Sigmoid colon (tissue), 7 donors: ENCODE data around the gene EPHA10. TPM values are rescaled to one million over a fixed set of nuclear protein-coding genes. Genes with fewer than 3 reads are reported as not detected.

ENCODE experiments used
- DNase-seq: peaks from one replicate; pipeline ENCODE4 v3.0.0-alpha.2; 2019
- H3K27ac ChIP-seq, 4 donors: fragments of 200-600 bp; sonication (generic); one replicate each; pipeline ENCODE4 v1.5.1; 2016 to 2019; ENCODE audit warnings: mild to moderate bottlenecking in 1 of 4
- H3K27me3 ChIP-seq, 3 donors: fragments of 200-600 bp; sonication (generic); one replicate each; pipeline ENCODE4 v1.5.1; 2019; ENCODE audit warnings: mild to moderate bottlenecking in 1 of 3
- H3K36me3 ChIP-seq, 4 donors: fragments of 200-600 bp; sonication (generic); one replicate each; pipeline ENCODE4 v1.5.1; 2016 to 2019
- H3K4me1 ChIP-seq, 4 donors: fragments of 200-600 bp; sonication (generic); one replicate each; pipeline ENCODE4 v1.5.1; 2017 to 2019
- H3K4me3 ChIP-seq, 4 donors: fragments of 200-600 bp; sonication (generic); one replicate each; pipeline ENCODE4 v1.5.1; 2017 to 2019; ENCODE audit warnings: mild to moderate bottlenecking in 2 of 4, moderate library complexity in 1 of 4
- H3K9me3 ChIP-seq, 4 donors: fragments of 200-600 bp in 3 of 4; sonication (generic) in 3 of 4; one replicate each; pipeline versions ENCODE4 v1.5.1 to v1.6.1; 2013 to 2019
- EP300 ChIP-seq, 4 donors: sonication (generic); formaldehyde crosslinking; IDR thresholded peaks; one replicate each; pipeline ENCODE4 v1.6.1; 2017; ENCODE audit warnings: antibody characterized with exemption in 4 of 4
- POLR2A ChIP-seq, 2 donors: fragments of 450-650 bp; IDR thresholded peaks; one replicate each; pipeline ENCODE4 v1.6.1; 2016; ENCODE audit warnings: antibody characterized with exemption in 2 of 2, mild to moderate bottlenecking in 2 of 2, moderate library complexity in 2 of 2
- POLR2AphosphoS5 ChIP-seq, 4 donors: sonication (generic); formaldehyde crosslinking; IDR thresholded peaks; one replicate each; pipeline ENCODE4 v1.6.1; 2017; ENCODE audit warnings: antibody characterized with exemption in 4 of 4
- WGBS, 2 donors: extraction: QIAGEN DNeasy Blood & Tissue Kit; methylation state at CpG; one replicate each; pipeline ENCODE4 v1.1.7; 2013; 5-methylcytosine and 5-hydroxymethylcytosine counted together
- intact Hi-C: fragments of 100-400 bp; cut with DNase I; formaldehyde crosslinking; loops from one replicate; pipeline ENCODE4 v1.15.1; 2023
- polyA plus RNA-seq, 3 donors: library from polyadenylated mRNA; stranded (reverse); fragments of 200-250 nt; gene quantifications; one replicate each; pipeline ENCODE4 v1.2.3, GENCODE V29; 2013
- small RNA-seq, 3 donors: library from RNA; depleted of rRNA; stranded (forward); fragments of <200 nt; gene quantifications; one replicate each; pipeline ENCODE3, GENCODE V24; 2016
- total RNA-seq, 4 donors: library from RNA; depleted of rRNA; stranded (reverse); fragments of >200 nt; gene quantifications; one replicate each; pipeline ENCODE4 v1.1.0, GENCODE V29; 2016
- TF ChIP-seq, protein P1 (sequence below), 4 experiments: fragments of 450-650 bp in 3 of 4; fragments of 200-600 bp in 1 of 4; IDR thresholded peaks; one replicate each; pipeline ENCODE4 v1.5.1; 2016 to 2019; ENCODE audit warnings: antibody characterized with exemption in 4 of 4, mild to moderate bottlenecking in 3 of 4, moderate library complexity in 2 of 4
- donor health status: healthy with polysubstance abuse.
- donor health status: Bipolar disorder and iron deficiency.
- donor health status: healthy.

Gene EPHA10
- total and polyA plus RNA-seq, 7 donors, result 0.14 to 33.3 (median 0.83) TPM

DNA sequence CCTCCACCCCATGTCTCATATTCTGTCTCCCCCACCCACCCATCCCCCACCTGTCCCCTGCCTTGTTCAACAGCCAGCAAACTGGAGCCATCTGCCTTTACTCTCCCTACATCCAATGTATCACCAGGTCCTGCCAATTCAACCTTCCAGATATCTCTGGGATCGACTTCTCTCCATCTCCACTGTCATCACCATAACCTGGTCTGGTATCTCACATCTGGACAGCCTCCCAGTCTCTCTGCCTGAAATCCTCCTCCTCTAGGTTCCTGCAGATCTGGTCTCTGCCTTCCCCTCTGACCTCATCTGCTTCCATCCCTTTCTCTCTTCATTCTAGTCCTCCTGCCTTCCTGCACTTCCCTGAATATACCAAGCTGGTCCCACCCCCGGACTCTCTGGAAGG lies 94.8 kb downstream of the EPHA10 start:
- Histone ChIP-seq H3K9me3 (no peaks in the 10 kb centered on the region), H3K4me1 (peaks cover 0 to 16% (median 14%) of the 10 kb centered on the region in 4 donors), H3K27ac (no peak overlapping the region), H3K27me3 (peaks cover 0 to 40% (median 16%) of the 10 kb centered on the region in 3 donors), H3K4me3 (no peak overlapping the region), H3K36me3 (no peaks in the 10 kb centered on the region)
- 64 to 82% methylated on average over 2 of the region's 2 CpGs for WGBS, 2 donors
- no peak for DNase-seq
- intact Hi-C loops, result no loop called here
- TF ChIP-seq, protein P1, sequence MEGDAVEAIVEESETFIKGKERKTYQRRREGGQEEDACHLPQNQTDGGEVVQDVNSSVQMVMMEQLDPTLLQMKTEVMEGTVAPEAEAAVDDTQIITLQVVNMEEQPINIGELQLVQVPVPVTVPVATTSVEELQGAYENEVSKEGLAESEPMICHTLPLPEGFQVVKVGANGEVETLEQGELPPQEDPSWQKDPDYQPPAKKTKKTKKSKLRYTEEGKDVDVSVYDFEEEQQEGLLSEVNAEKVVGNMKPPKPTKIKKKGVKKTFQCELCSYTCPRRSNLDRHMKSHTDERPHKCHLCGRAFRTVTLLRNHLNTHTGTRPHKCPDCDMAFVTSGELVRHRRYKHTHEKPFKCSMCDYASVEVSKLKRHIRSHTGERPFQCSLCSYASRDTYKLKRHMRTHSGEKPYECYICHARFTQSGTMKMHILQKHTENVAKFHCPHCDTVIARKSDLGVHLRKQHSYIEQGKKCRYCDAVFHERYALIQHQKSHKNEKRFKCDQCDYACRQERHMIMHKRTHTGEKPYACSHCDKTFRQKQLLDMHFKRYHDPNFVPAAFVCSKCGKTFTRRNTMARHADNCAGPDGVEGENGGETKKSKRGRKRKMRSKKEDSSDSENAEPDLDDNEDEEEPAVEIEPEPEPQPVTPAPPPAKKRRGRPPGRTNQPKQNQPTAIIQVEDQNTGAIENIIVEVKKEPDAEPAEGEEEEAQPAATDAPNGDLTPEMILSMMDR (IDR thresholded peaks at IDR 0.05), result no peak
- TF ChIP-seq POLR2AphosphoS5 (IDR thresholded peaks at IDR 0.05) (no peak), EP300 (IDR thresholded peaks at IDR 0.05) (no peak), POLR2A (IDR thresholded peaks at IDR 0.05) (no peak)

- no peak overlapping the region for H3K4me3 ChIP-seq
- peaks cover 0 to 14% (median 14%) of the 10 kb centered on the region in 4 donors for H3K4me1 ChIP-seq
- H3K36me3 ChIP-seq, result no peaks in the 10 kb centered on the region
- intact Hi-C loops, result loop anchor here (5.0 kb wide), 1 partner anchor 45 kb away; no protein-coding TSS in a partner anchor
- peak in 3 of 4 donors; percentile 44 to 56 (median 46) for TF ChIP-seq POLR2AphosphoS5 (IDR thresholded peaks at IDR 0.05)
- TF ChIP-seq, protein P1 (IDR thresholded peaks at IDR 0.05), result no peak
- H3K9me3 ChIP-seq, result no peaks in the 10 kb centered on the region
- peak overlapping the region in 1 of 4 donors; percentile 25 for H3K27ac ChIP-seq
- DNase-seq, result no peak
- peaks cover 0 to 31% (median 16%) of the 10 kb centered on the region in 3 donors for H3K27me3 ChIP-seq
- WGBS, 2 donors, result 71 to 75% methylated on average over 17 of the region's 17 CpGs
Observed at GRCh38 chr1:37667023-37667671, 97.8 kb downstream of the EPHA10 start.

GRCh38 chr1:37666241-37666867 lies 98.6 kb downstream of the EPHA10 start:
- no peak for TF ChIP-seq POLR2A (IDR thresholded peaks at IDR 0.05)
- TF ChIP-seq EP300 (IDR thresholded peaks at IDR 0.05), result no peak
- TF ChIP-seq, protein P1 (IDR thresholded peaks at IDR 0.05), result no peak
- TF ChIP-seq POLR2AphosphoS5 (IDR thresholded peaks at IDR 0.05), result no peak
- intact Hi-C loops, result loop anchor here (5.0 kb wide), 1 partner anchor 44 kb away; no protein-coding TSS in a partner anchor
- Histone ChIP-seq H3K27ac (peak overlapping the region in 1 of 4 donors; percentile 25), H3K27me3 (peaks cover 0 to 24% (median 11%) of the 10 kb centered on the region in 3 donors), H3K4me1 (peaks cover 0 to 14% (median 14%) of the 10 kb centered on the region in 4 donors), H3K9me3 (no peaks in the 10 kb centered on the region), H3K36me3 (no peaks in the 10 kb centered on the region), H3K4me3 (no peak overlapping the region)
- DNase-seq, result no peak
- 84 to 87% methylated on average over 11 of the region's 11 CpGs for WGBS, 2 donors

Small RNA genes lying within 50 kb of the gene (small RNA-seq; reads per million reads assigned to genes)
- 0 reads per million in 3 donors for gene RF00019

Other genes starting within 250 kb of the EPHA10 start
- 10 to 100 TPM in 3 of 4 donors, 1 to 10 TPM in 1; 7.2 to 20.4 (median 12.8) TPM for gene SNIP1, start 210.8 kb downstream of the EPHA10 start, total RNA-seq
- 1 to 10 TPM; 3.6 to 6.4 (median 6.2) TPM for gene SNIP1, start 210.8 kb downstream of the EPHA10 start, polyA plus RNA-seq
- gene DNALI1, start 208.2 kb downstream of the EPHA10 start, total RNA-seq, result 10 to 100 TPM in 2 of 4 donors, 1 to 10 TPM in 2; 7.5 to 13.0 (median 9.3) TPM
- gene DNALI1, start 208.2 kb downstream of the EPHA10 start, polyA plus RNA-seq, result 1 to 10 TPM; 4.6 to 6.6 (median 4.8) TPM
- 10 to 100 TPM; 26.7 to 50.4 (median 29.6) TPM for gene GNL2, start 169.2 kb downstream of the EPHA10 start, total RNA-seq
- gene GNL2, start 169.2 kb downstream of the EPHA10 start, polyA plus RNA-seq, result 10 to 100 TPM; 25.2 to 33.0 (median 25.2) TPM
- gene RSPO1, start 130.2 kb downstream of the EPHA10 start, total RNA-seq, result 1 to 10 TPM in 1 of 4 donors, under 1 TPM in 3; 0.41 to 2.2 (median 0.77) TPM
- gene RSPO1, start 130.2 kb downstream of the EPHA10 start, polyA plus RNA-seq, result 1 to 10 TPM in 1 of 3 donors, under 1 TPM in 2; 0.46 to 1.8 (median 0.92) TPM
- under 1 TPM in 3 of 4 donors, not detected in 1; under 0.01 to 0.55 (median 0.16) TPM for gene CDCA8, start 72.6 kb downstream of the EPHA10 start, total RNA-seq
- 10 to 100 TPM in 1 of 3 donors, 1 to 10 TPM in 2; 4.8 to 21.4 (median 6.7) TPM for gene CDCA8, start 72.6 kb downstream of the EPHA10 start, polyA plus RNA-seq
- gene MANEAL, start 28.7 kb upstream of the EPHA10 start, total RNA-seq, result 1 to 10 TPM; 1.1 to 1.8 (median 1.4) TPM
- gene MANEAL, start 28.7 kb upstream of the EPHA10 start, polyA plus RNA-seq, result 1 to 10 TPM in 2 of 3 donors, under 1 TPM in 1; 0.60 to 5.2 (median 1.2) TPM
- 100 to 1,000 TPM in 1 of 4 donors, 10 to 100 TPM in 3; 61.9 to 105 (median 90.8) TPM for gene C1orf122, start 42.7 kb upstream of the EPHA10 start, total RNA-seq
- 10 to 100 TPM; 43.2 to 54.6 (median 51.1) TPM for gene C1orf122, start 42.7 kb upstream of the EPHA10 start, polyA plus RNA-seq
- gene YRDC, start 43.1 kb upstream of the EPHA10 start, total RNA-seq, result 10 to 100 TPM in 2 of 4 donors, 1 to 10 TPM in 2; 4.4 to 12.4 (median 9.5) TPM
- gene YRDC, start 43.1 kb upstream of the EPHA10 start, polyA plus RNA-seq, result 10 to 100 TPM; 14.4 to 19.0 (median 15.5) TPM
- 1 to 10 TPM; 3.9 to 6.6 (median 4.4) TPM for gene MTF1, start 94.5 kb upstream of the EPHA10 start, total RNA-seq
- gene MTF1, start 94.5 kb upstream of the EPHA10 start, polyA plus RNA-seq, result 1 to 10 TPM; 2.4 to 8.6 (median 5.3) TPM
- 10 to 100 TPM; 29.0 to 34.1 (median 31.7) TPM for gene INPP5B, start 181.9 kb upstream of the EPHA10 start, total RNA-seq
- gene INPP5B, start 181.9 kb upstream of the EPHA10 start, polyA plus RNA-seq, result 10 to 100 TPM in 1 of 3 donors, 1 to 10 TPM in 2; 5.1 to 18.3 (median 5.4) TPM
- 10 to 100 TPM; 41.4 to 50.1 (median 44.7) TPM for gene SF3A3, start 224.9 kb upstream of the EPHA10 start, total RNA-seq
- gene SF3A3, start 224.9 kb upstream of the EPHA10 start, polyA plus RNA-seq, result 10 to 100 TPM; 15.0 to 30.4 (median 20.6) TPM
- gene FHL3, start 240.4 kb upstream of the EPHA10 start, total RNA-seq, result 10 to 100 TPM; 38.9 to 76.4 (median 46.6) TPM
- gene FHL3, start 240.4 kb upstream of the EPHA10 start, polyA plus RNA-seq, result 10 to 100 TPM in 1 of 3 donors, 1 to 10 TPM in 2; 2.5 to 13.4 (median 9.0) TPM
- 10 to 100 TPM; 54.8 to 76.5 (median 66.9) TPM for gene UTP11, start 247.6 kb upstream of the EPHA10 start, total RNA-seq
- gene UTP11, start 247.6 kb upstream of the EPHA10 start, polyA plus RNA-seq, result 10 to 100 TPM; 14.4 to 28.5 (median 15.0) TPM